Neutrophil (primary cell): ENCODE results near the gene CTRL.

Source experiments
- H3K27ac ChIP-seq: fragments of 200-600 bp; sonication (generic); 2 replicates; pipeline ENCODE4 v1.5.1; 2016; ENCODE audit warnings: mild to moderate bottlenecking, moderate library complexity
- H3K27me3 ChIP-seq: fragments of 200-600 bp; sonication (generic); 2 replicates; pipeline ENCODE4 v1.6.0; 2016; ENCODE audit warnings: mild to moderate bottlenecking
- H3K36me3 ChIP-seq: fragments of 200-600 bp; sonication (generic); 2 replicates; pipeline ENCODE4 v1.5.1; 2017
- H3K4me1 ChIP-seq, 2 experiments: fragments of 200-600 bp in 1 of 2; sonication (generic) in 1 of 2; 1 replicate in 1 of 2; 2 replicates in 1 of 2; pipeline versions ENCODE4 v1.5.1 to v1.6.1; 2013 to 2016; ENCODE audit warnings: low read depth in 1 of 2, low read length in 1 of 2, mild to moderate bottlenecking in 1 of 2, moderate library complexity in 1 of 2; ENCODE audit not compliant: control insufficient read depth in 1 of 2, insufficient read depth in 1 of 2
- H3K4me3 ChIP-seq, 2 experiments: fragments of 200-600 bp in 1 of 2; sonication (generic) in 1 of 2; 1 replicate in 1 of 2; 2 replicates in 1 of 2; pipeline ENCODE4 v1.5.1; 2013 to 2016; ENCODE audit warnings: low read depth in 1 of 2, low read length in 1 of 2, mild to moderate bottlenecking in 1 of 2, moderate library complexity in 1 of 2
- H3K9me3 ChIP-seq: fragments of 200-600 bp; sonication (generic); 2 replicates; pipeline ENCODE4 v1.5.1; 2016
- CTCF ChIP-seq: fragments of 200-600 bp; sonication (generic); IDR thresholded peaks from 2 replicates; pipeline ENCODE4 v1.5.1; 2016; ENCODE audit warnings: antibody characterized with exemption

The CTRL gene

GRCh38 chr16:67931712-67932461, at the start of gene CTRL:
CTRL (minus strand) TSS chr16:67931862; CDS start chr16:67931852, 10 bp downstream.
- H3K27ac ChIP-seq, result peak within 1 kb of the TSS; percentile 18
- no peak for TF ChIP-seq CTCF
- no peaks in the 10 kb centered on the region for H3K27me3 ChIP-seq
- H3K4me1 ChIP-seq, result peaks cover 10 to 16% of the 10 kb centered on the region in 2 experiments
- H3K4me3 ChIP-seq, result no peak within 1 kb of the TSS
- no peaks in the 10 kb centered on the region for H3K9me3 ChIP-seq
- H3K36me3 ChIP-seq, result peaks cover 82% of the 10 kb centered on the region

GRCh38 chr16:67979955-67980678, 48.5 kb upstream of the CTRL start, which contains the start of gene DPEP3:
DPEP3 (minus strand) TSS chr16:67980499; CDS start chr16:67980380, 119 bp downstream.
- Histone ChIP-seq H3K27me3 (peaks cover 7% of the 10 kb centered on the region), H3K9me3 (no peaks in the 10 kb centered on the region), H3K36me3 (peaks cover 14% of the 10 kb centered on the region), H3K4me1 (peaks cover 0 to 3% of the 10 kb centered on the region in 2 experiments), H3K4me3 (no peak within 1 kb of the TSS), H3K27ac (no peak within 1 kb of the TSS)
- no peak for TF ChIP-seq CTCF

GRCh38 chr16:67977469-67978227, 46.0 kb upstream of the CTRL start:
- H3K27ac ChIP-seq, result no peak overlapping the region
- peaks cover 11% of the 10 kb centered on the region for H3K36me3 ChIP-seq
- no peak for TF ChIP-seq CTCF
- no peaks in the 10 kb centered on the region for H3K4me1 ChIP-seq
- H3K4me3 ChIP-seq, result no peak overlapping the region
- no peaks in the 10 kb centered on the region for H3K27me3 ChIP-seq
- no peaks in the 10 kb centered on the region for H3K9me3 ChIP-seq

DNA sequence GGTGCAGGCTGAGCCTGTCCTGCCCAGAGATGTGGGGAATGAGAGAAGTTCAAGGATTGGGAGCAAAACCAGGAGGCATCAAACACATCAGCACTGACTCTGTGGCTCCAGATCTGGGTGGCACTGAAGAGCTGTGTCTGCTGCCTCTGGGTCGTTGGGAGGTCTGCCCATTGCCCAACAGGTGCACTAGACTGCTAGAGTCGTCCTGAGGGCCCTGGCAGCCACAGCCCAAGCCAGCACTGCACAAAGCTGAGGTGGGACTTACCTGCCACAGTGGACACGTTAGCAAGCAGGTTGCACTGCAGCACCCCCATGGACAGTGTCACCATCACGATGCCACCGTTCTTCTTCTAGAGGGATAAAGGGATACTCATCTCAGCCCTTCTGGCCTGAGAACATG, 45.3 kb upstream of the CTRL start:
- Histone ChIP-seq H3K27ac (no peak overlapping the region), H3K4me1 (no peaks in the 10 kb centered on the region), H3K27me3 (no peaks in the 10 kb centered on the region), H3K9me3 (no peaks in the 10 kb centered on the region), H3K36me3 (peaks cover 8% of the 10 kb centered on the region), H3K4me3 (no peak overlapping the region)
- no peak for TF ChIP-seq CTCF

- no peaks in the 10 kb centered on the region for H3K27me3 ChIP-seq
- TF ChIP-seq CTCF, result no peak
- H3K4me1 ChIP-seq, result no peaks in the 10 kb centered on the region
Measured at GRCh38 chr16:67976205-67976604, 44.5 kb upstream of the CTRL start.

More at GRCh38 chr16:67976205-67976604, 44.5 kb upstream of the CTRL start:
- Histone ChIP-seq H3K36me3 (peaks cover 8% of the 10 kb centered on the region), H3K4me3 (no peak overlapping the region), H3K27ac (no peak overlapping the region), H3K9me3 (no peaks in the 10 kb centered on the region)
